ENCODE data around the gene TSPAN14. TPM values are rescaled to one million over a fixed set of nuclear protein-coding genes. Genes with fewer than 3 reads are reported as not detected.
"Not testable (repeated sequence)": the region's sequence is repeated elsewhere in the genome, so short reads cannot be mapped to it uniquely, and the experiment has no call there.

TSPAN14 gene
- total RNA-seq, 4 donors from 2014 or later = 37.1 to 110 (median 66.1) TPM

DNA sequence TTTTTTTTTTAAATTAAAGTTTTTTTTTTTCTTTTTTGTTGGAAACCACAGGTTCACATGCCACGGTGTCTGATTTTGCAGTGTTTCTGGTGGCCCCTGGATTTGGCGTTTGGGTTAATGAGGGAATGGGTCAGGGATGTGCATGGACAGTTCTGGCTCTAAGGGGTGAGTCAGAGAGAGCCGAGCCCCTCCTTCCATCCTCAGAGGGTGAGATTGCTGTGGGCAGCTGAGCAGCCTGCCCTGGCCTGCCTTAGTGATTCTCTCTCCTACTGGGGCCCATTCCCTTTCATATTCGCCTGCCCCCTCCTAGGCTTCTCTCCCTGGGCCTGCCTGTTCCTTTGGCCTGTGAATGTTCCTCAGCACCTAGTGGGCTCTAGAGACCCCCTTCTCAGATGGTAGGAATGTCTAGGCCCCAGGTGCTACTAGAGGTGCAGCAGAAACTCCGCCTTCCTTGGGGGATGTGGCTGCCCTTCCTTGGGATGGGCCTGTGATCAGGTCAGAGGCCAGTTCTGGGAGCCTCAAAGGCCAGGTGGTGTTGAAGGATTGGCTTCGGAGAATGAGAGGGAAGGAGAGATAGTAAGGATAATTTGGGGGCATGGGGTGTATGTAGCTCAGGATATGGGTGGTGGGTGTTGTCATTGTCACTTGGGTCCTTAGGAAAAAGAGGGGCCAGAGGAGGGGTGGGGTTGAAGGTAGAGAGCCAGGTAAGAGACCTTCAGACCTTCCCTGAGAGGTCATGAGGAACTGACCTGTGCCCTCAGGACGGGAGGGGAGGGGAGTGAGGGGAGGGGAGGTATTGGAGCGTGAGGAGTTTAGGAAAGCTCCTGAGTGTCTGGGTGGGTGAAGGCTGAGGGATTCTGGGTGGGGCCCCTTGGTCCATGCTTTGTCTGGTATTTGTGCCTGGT is 19.8 kb downstream of the TSPAN14 start:
- no peaks in the 10 kb centered on the region for H3K4me1 ChIP-seq
- H3K36me3 ChIP-seq = no peaks in the 10 kb centered on the region
- H3K27ac ChIP-seq = peak overlapping the region in 1 of 2 donors; percentile 3
- DNase-seq = no peak
- H3K4me3 ChIP-seq = no peak overlapping the region
- no peaks in the 10 kb centered on the region for H3K27me3 ChIP-seq
- TF ChIP-seq CTCF (IDR thresholded peaks at IDR 0.05) (no peak), POLR2A (IDR thresholded peaks at IDR 0.05) (no peak)
- H3K9me3 ChIP-seq = peaks cover 0 to 4% of the 10 kb centered on the region in 2 donors
- intact Hi-C loops (cut with DNase I; ENCODE audit: low total_unique reads) = no loop called here

GRCh38 chr10:80474597-80474910 is 20.4 kb downstream of the TSPAN14 start:
- Histone ChIP-seq H3K27ac (no peak overlapping the region), H3K4me1 (no peaks in the 10 kb centered on the region), H3K36me3 (no peaks in the 10 kb centered on the region), H3K9me3 (peaks cover 0 to 4% of the 10 kb centered on the region in 2 donors), H3K27me3 (no peaks in the 10 kb centered on the region), H3K4me3 (no peak overlapping the region)
- no peak for DNase-seq
- no peak for TF ChIP-seq CTCF (IDR thresholded peaks at IDR 0.05)
- TF ChIP-seq POLR2A (IDR thresholded peaks at IDR 0.05) = no peak
- intact Hi-C loops (cut with DNase I; ENCODE audit: low total_unique reads) = no loop called here

DNA sequence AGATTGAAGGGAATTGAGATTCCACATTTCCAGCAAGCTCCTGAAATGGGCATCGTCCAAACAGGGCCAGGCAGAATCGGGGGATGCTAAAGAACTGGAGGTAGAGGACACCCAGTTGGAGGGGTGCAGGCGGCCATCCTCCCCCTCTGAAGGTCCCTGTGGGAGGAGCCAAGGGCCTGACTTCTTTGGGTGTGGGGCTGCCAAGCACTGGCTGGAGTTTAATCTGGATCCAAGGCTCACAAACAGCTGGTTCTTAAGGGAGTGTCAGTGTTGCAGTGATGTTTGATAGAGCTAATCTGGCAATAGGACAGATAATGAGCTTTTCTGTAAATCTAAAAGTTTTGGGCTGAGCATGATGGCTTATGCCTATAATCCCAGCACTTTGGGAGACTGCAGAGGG is 20.8 kb downstream of the TSPAN14 start:
- H3K27me3 ChIP-seq = no peaks in the 10 kb centered on the region
- TF ChIP-seq CTCF (IDR thresholded peaks at IDR 0.05) (no peak), POLR2A (IDR thresholded peaks at IDR 0.05) (no peak)
- no peaks in the 10 kb centered on the region for H3K36me3 ChIP-seq
- no peaks in the 10 kb centered on the region for H3K4me1 ChIP-seq
- no peak for DNase-seq
- no peak overlapping the region for H3K4me3 ChIP-seq
- peaks cover 0 to 4% of the 10 kb centered on the region in 2 donors for H3K9me3 ChIP-seq
- peak overlapping the region in 1 of 2 donors; percentile 35 for H3K27ac ChIP-seq
- intact Hi-C loops (cut with DNase I; ENCODE audit: low total_unique reads) = no loop called here

GRCh38 chr10:80475641-80476040 is 21.5 kb downstream of the TSPAN14 start:
- H3K36me3 ChIP-seq; H3K9me3 ChIP-seq; H3K27me3 ChIP-seq; H3K4me1 ChIP-seq; DNase-seq; intact Hi-C loops (cut with DNase I; ENCODE audit: low total_unique reads); H3K27ac ChIP-seq; H3K4me3 ChIP-seq: not testable (repeated sequence)

DNA sequence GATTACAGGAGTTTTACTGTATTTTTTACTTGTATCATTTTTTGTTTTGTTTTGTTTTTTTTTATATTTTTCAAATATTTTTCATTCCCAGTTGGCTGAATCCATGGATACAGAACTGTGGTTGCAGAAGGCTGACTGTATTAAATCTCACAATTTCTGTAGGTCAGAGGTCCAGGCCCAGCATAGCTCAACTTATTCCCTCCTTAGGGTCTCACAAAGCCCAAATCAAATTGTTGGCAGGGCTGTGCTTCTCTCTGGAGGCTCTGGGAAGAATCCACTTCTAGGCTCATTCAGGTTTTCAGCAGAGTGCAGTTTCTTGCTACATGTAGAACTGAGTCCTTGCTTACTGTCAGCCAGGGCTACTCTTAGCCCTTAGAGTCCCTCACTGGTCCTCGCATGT is 22.6 kb downstream of the TSPAN14 start:
- Histone ChIP-seq H3K4me3 (no peak overlapping the region), H3K27me3 (no peaks in the 10 kb centered on the region), H3K4me1 (no peaks in the 10 kb centered on the region), H3K36me3 (no peaks in the 10 kb centered on the region), H3K27ac (no peak overlapping the region), H3K9me3 (peaks cover 0 to 4% of the 10 kb centered on the region in 2 donors)
- intact Hi-C loops (cut with DNase I; ENCODE audit: low total_unique reads) = no loop called here
- DNase-seq = no peak
- TF ChIP-seq CTCF (IDR thresholded peaks at IDR 0.05) (no peak), POLR2A (IDR thresholded peaks at IDR 0.05) (no peak)
